Testis (tissue), 3 donors: ENCODE measurements around the gene ULK3. TPM values are rescaled to one million over a fixed set of nuclear protein-coding genes. Genes with fewer than 3 reads are reported as not detected.
A peak's percentile ranks its signal among the peaks of the same experiment; 100 is the strongest.

Experiments
- DNase-seq: peaks from one replicate; pipeline ENCODE4 v3.0.0-alpha.2; 2019
- H3K27ac ChIP-seq, 2 donors: fragments of 200-600 bp; sonication (generic); one replicate each; pipeline ENCODE4 v1.5.1; 2019
- H3K27me3 ChIP-seq: fragments of 200-600 bp; sonication (generic); one replicate; pipeline ENCODE4 v1.5.1; 2019
- H3K36me3 ChIP-seq: fragments of 200-600 bp; sonication (generic); one replicate; pipeline ENCODE4 v1.5.1; 2017; ENCODE audit warnings: low read depth; ENCODE audit errors: missing control alignments
- H3K4me1 ChIP-seq: fragments of 200-600 bp; sonication (generic); one replicate; pipeline ENCODE4 v1.5.1; 2019
- H3K4me3 ChIP-seq, 2 donors: fragments of 200-600 bp; sonication (generic); one replicate each; pipeline ENCODE4 v1.5.1; 2017 to 2019
- H3K9me3 ChIP-seq: fragments of 200-600 bp; sonication (generic); one replicate; pipeline ENCODE4 v1.5.1; 2017
- POLR2A ChIP-seq: fragments of 450-650 bp; IDR thresholded peaks from one replicate; pipeline ENCODE4 v1.6.1; 2017; ENCODE audit warnings: antibody characterized with exemption, mild to moderate bottlenecking, moderate library complexity
- WGBS, 2 donors: methylation state at CpG; one replicate each; pipeline ENCODE4 v1.1.5; 2018; 5-methylcytosine and 5-hydroxymethylcytosine counted together
- intact Hi-C: fragments of 100-400 bp; cut with DNase I; formaldehyde crosslinking; loops from one replicate; pipeline ENCODE4 v1.15.1; 2023; ENCODE audit warnings: low total_unique reads
- polyA plus RNA-seq: library from polyadenylated mRNA; stranded (reverse); fragments of 350-450 nt; fragmentation: Illumina TruSeq; extraction: RNeasy Lipid Tissue Mini Kit (QIAGEN cat#74804); gene quantifications from one replicate; pipeline ENCODE4 v1.2.3, GENCODE V29; 2014; ENCODE audit warnings: low read depth, low replicate concordance; ENCODE audit not compliant: insufficient read depth
- total RNA-seq, 2 donors: library from RNA; depleted of rRNA; stranded (reverse); fragments of >200 nt; gene quantifications; one replicate each; pipeline ENCODE4 v1.2.3, GENCODE V29; 2016
- TF ChIP-seq, protein P1 (sequence below), 3 experiments: fragments of 450-650 bp in 2 of 3; fragments of 200-600 bp in 1 of 3; sonication (generic) in 1 of 3; IDR thresholded peaks; one replicate each; pipeline ENCODE4 v1.5.1; 2016 to 2019; ENCODE audit warnings: antibody characterized with exemption in 3 of 3, mild to moderate bottlenecking in 2 of 3, moderate library complexity in 1 of 3

ULK3 gene
- total and polyA plus RNA-seq, 3 donors from 2014 or later, result 27.0 to 78.5 (median 68.2) TPM

GRCh38 chr15:74789171-74789631 is 53.8 kb downstream of the ULK3 start:
- TF ChIP-seq, protein P1, sequence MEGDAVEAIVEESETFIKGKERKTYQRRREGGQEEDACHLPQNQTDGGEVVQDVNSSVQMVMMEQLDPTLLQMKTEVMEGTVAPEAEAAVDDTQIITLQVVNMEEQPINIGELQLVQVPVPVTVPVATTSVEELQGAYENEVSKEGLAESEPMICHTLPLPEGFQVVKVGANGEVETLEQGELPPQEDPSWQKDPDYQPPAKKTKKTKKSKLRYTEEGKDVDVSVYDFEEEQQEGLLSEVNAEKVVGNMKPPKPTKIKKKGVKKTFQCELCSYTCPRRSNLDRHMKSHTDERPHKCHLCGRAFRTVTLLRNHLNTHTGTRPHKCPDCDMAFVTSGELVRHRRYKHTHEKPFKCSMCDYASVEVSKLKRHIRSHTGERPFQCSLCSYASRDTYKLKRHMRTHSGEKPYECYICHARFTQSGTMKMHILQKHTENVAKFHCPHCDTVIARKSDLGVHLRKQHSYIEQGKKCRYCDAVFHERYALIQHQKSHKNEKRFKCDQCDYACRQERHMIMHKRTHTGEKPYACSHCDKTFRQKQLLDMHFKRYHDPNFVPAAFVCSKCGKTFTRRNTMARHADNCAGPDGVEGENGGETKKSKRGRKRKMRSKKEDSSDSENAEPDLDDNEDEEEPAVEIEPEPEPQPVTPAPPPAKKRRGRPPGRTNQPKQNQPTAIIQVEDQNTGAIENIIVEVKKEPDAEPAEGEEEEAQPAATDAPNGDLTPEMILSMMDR (IDR thresholded peaks at IDR 0.05), result no peak
- TF ChIP-seq POLR2A, result no peak
- 80 to 87% methylated on average over 9 to 14 of the region's 14 CpGs for WGBS, 2 donors
- Histone ChIP-seq H3K9me3 (no peaks in the 10 kb centered on the region), H3K4me3 (no peak overlapping the region), H3K27me3 (no peaks in the 10 kb centered on the region), H3K27ac (peak overlapping the region in 1 of 2 donors; percentile 32), H3K36me3 (no peaks in the 10 kb centered on the region), H3K4me1 (peaks cover 30% of the 10 kb centered on the region)
- DNase-seq, result no peak
- intact Hi-C loops, result no loop called here

DNA sequence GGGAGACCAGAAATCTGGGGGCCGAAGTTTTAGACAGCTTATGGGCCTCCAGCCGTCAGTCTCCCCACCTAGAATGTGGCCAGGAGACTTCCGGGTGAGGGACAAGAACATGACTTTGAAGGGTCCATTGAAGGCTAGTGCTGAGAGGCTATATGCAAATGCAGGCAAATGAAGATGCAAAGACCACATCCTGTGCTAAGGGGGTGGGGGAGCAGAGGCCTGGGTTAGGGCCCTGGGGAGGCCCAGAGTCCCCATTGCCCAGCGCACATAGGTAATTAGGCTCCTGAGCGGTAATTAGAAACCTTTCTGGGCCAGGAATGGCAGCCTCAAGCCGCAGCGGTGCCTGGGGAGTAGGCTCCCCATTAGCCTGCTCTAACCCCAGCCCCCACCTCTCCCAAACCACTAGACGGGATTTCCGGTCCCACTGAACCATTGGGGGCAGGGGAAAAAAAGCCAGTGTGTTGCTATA is 54.2 kb downstream of the ULK3 start:
- no peaks in the 10 kb centered on the region for H3K27me3 ChIP-seq
- no peaks in the 10 kb centered on the region for H3K9me3 ChIP-seq
- no peak overlapping the region for H3K27ac ChIP-seq
- H3K36me3 ChIP-seq, result no peaks in the 10 kb centered on the region
- TF ChIP-seq, protein P1 (IDR thresholded peaks at IDR 0.05), result no peak
- no peak for TF ChIP-seq POLR2A
- no peak overlapping the region for H3K4me3 ChIP-seq
- no peak for DNase-seq
- intact Hi-C loops, result no loop called here
- WGBS, 2 donors, result 71 to 77% methylated on average over 9 of the region's 9 CpGs
- H3K4me1 ChIP-seq, result peaks cover 32% of the 10 kb centered on the region

DNA sequence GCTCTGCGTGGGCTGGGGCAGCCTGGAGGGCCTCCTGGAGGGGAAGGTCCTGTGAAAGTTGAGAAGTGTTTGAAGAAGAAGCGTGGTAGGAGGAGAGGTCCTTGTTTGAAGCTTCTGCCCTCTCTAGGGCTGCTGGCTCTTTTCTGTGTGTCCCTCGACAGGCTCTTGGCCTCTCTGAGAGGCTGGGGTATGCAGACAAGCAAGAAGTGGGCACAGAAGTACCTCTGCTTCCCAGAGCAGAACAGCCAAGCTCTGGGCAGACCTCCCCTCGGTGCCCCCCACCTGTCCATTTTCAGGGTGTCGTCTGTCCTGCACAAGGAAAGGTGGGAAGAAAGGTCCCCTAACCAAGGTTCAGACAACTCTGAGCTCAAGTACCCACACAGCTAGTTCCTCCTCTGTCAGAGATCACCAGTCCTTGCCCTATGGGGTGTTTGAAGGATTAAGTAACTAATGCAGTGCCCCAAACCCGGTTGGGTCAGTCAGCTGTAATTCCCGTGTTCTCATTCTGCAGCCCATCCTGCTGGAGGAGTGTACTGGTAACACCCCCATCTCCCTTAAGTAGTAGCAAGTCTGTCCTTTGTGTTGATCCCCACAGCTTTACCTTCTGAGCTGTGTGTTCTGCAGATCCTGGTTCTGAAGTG is 54.8 kb downstream of the ULK3 start:
- H3K4me1 ChIP-seq, result peaks cover 37% of the 10 kb centered on the region
- no peaks in the 10 kb centered on the region for H3K27me3 ChIP-seq
- intact Hi-C loops, result no loop called here
- H3K4me3 ChIP-seq, result no peak overlapping the region
- H3K27ac ChIP-seq, result peak overlapping the region in 1 of 2 donors; percentile 36
- DNase-seq, result no peak
- no peak for TF ChIP-seq POLR2A
- TF ChIP-seq, protein P1 (IDR thresholded peaks at IDR 0.05), result no peak
- 65 to 68% methylated on average over 5 to 7 of the region's 7 CpGs for WGBS, 2 donors
- no peaks in the 10 kb centered on the region for H3K36me3 ChIP-seq
- no peaks in the 10 kb centered on the region for H3K9me3 ChIP-seq

DNA sequence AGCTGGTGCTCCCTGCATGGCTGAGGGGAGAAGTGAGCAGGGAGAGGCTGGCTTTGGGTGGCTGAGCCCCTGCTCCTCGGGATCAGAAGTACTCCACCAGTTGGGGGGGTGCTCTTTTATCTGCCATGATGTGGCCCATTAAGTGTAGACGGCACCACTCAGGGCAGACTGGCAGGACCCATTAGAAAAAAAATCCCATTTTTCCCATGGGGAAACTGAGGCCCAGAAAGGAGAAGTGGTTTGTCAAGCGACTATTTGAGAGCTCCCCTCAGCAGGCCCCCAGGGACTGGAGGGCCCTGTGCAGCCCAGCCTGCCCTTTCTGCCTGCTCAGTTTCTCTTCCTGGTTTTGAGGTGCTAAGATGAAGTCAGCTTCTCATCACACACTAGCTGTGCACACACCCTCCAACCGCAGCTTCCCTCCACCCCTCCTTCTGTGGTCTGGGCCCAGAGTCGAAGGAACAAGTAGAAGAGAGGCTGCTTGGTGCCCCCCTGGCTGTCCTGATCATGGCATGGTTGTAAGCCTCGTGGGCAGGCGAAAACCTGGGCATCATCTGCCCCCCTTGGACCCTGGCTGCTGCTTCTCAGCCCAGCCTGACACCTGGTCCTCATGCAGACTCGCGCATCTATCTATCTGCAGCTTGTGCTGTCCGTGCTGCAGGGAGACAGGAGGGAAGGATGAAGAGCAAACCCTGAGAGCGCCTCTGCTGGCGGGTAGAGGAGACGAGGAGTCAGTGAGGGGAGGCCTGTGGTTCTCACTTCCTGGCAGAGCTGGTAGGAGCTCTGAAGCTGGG is 55.5 kb downstream of the ULK3 start:
- no peaks in the 10 kb centered on the region for H3K27me3 ChIP-seq

More for the DNA sequence above, 55.5 kb downstream of the ULK3 start:
- WGBS, 2 donors, result 64 to 75% methylated on average over 10 to 13 of the region's 13 CpGs
- DNase-seq, result peak; percentile 73
- Histone ChIP-seq H3K4me3 (no peak overlapping the region), H3K27ac (peak overlapping the region in 1 of 2 donors; percentile 36), H3K4me1 (peaks cover 44% of the 10 kb centered on the region), H3K9me3 (no peaks in the 10 kb centered on the region), H3K36me3 (no peaks in the 10 kb centered on the region)
- intact Hi-C loops, result no loop called here
- no peak for TF ChIP-seq POLR2A
- TF ChIP-seq, protein P1 (IDR thresholded peaks at IDR 0.05), result peak in 1 of 3 experiments; percentile 10
